ENCODE results near the gene NT5DC2. TPM values are rescaled to one million over a fixed set of nuclear protein-coding genes. Genes with fewer than 3 reads are reported as not detected.

NT5DC2 gene
- total and polyA plus RNA-seq, 10 of the 15 experiments (the other 5 are each of a cell fraction or from before 2014, with no cell fraction given) = 21.6 to 135 (median 66.8) TPM

DNA sequence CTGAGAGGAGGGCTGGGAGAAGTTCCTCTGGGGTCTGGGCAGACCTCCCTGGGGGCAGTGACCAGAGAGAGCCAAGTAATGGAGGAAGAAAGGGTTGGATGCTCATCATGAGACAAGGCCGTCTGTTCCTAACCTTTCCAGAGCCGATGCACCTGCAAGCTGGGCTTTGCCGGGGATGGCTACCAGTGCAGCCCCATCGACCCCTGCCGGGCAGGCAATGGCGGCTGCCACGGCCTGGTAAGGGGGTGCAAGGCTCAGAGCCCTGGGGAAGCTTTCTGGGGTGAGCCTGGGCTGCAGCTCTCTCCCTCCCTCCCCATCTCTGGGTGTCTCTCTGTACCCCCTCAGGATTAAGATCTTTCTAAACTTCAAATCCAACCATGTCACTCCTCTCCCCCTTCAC is 22.1 kb downstream of the NT5DC2 start:
- ChIA-PET CTCF (no interaction called here), RAD21 (ENCODE audit: unreplicated experiment) (no interaction called here), POLR2A (no interaction called here), SMC1A (ENCODE audit: uncharacterized antibody, unreplicated experiment) (interaction anchor here (1.6 kb wide), 1 partner anchor 35 kb away, joined by 3 read pairs; no protein-coding TSS in a partner anchor)
- no peaks in the 10 kb centered on the region for H3K4me1 ChIP-seq (ENCODE audit: control insufficient read depth, insufficient read depth, low read length)
- no peak for TF ChIP-seq CREB1 (IDR thresholded peaks at IDR 0.05; ENCODE audit: low read depth)
- TF ChIP-seq PML (IDR thresholded peaks at IDR 0.05; ENCODE audit: low read length) = no peak
- TF ChIP-seq NFYB (IDR thresholded peaks at IDR 0.05; ENCODE audit: insufficient read depth, low read depth, low read length) = no peak
- TF ChIP-seq, protein P1, sequence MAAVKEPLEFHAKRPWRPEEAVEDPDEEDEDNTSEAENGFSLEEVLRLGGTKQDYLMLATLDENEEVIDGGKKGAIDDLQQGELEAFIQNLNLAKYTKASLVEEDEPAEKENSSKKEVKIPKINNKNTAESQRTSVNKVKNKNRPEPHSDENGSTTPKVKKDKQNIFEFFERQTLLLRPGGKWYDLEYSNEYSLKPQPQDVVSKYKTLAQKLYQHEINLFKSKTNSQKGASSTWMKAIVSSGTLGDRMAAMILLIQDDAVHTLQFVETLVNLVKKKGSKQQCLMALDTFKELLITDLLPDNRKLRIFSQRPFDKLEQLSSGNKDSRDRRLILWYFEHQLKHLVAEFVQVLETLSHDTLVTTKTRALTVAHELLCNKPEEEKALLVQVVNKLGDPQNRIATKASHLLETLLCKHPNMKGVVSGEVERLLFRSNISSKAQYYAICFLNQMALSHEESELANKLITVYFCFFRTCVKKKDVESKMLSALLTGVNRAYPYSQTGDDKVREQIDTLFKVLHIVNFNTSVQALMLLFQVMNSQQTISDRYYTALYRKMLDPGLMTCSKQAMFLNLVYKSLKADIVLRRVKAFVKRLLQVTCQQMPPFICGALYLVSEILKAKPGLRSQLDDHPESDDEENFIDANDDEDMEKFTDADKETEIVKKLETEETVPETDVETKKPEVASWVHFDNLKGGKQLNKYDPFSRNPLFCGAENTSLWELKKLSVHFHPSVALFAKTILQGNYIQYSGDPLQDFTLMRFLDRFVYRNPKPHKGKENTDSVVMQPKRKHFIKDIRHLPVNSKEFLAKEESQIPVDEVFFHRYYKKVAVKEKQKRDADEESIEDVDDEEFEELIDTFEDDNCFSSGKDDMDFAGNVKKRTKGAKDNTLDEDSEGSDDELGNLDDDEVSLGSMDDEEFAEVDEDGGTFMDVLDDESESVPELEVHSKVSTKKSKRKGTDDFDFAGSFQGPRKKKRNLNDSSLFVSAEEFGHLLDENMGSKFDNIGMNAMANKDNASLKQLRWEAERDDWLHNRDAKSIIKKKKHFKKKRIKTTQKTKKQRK (IDR thresholded peaks at IDR 0.05; ENCODE audit: low read depth, low read length) = no peak
- no peak for TF ChIP-seq POU2F2 (IDR thresholded peaks at IDR 0.05; ENCODE audit: borderline replicate concordance, low read depth, low read length)
- no peak for TF ChIP-seq RAD51 (IDR thresholded peaks at IDR 0.05)
- FAIRE-seq (no peak), ATAC-seq (no peak), DNase-seq (ENCODE audit: low read depth, low spot score) (no peak)
- H3K9me3 ChIP-seq (replicated peaks; ENCODE audit: control insufficient read depth, insufficient read depth, low read length) = no peaks in the 10 kb centered on the region
- no peak overlapping the region for H3K4me2 ChIP-seq (ENCODE audit: control insufficient read depth, insufficient read depth)
- intact Hi-C loops (cut with micrococcal nuclease; ENCODE audit: unreplicated experiment) (no loop called here), in situ Hi-C loops (cut with MboI) (no loop called here)
- H3K9ac ChIP-seq (ENCODE audit: control insufficient read depth, insufficient read depth, low read length) = no peak overlapping the region
- H4K20me1 ChIP-seq (ENCODE audit: control insufficient read depth, insufficient read depth) = no peaks in the 10 kb centered on the region
- no peaks in the 10 kb centered on the region for H3K79me2 ChIP-seq (ENCODE audit: control insufficient read depth, insufficient read depth, low read length)
- no peaks in the 10 kb centered on the region; a peak in 2 of 4 replicates for H3K27me3 ChIP-seq (replicated peaks in 1 of 2; ENCODE audit: control insufficient read depth in 2 of 2, insufficient read depth in 2 of 2, low read length in 1 of 2)
- no peaks in the 10 kb centered on the region for H3K36me3 ChIP-seq (ENCODE audit: control insufficient read depth in 2 of 2, insufficient read depth in 2 of 2, low read length in 1 of 2)
- no peak overlapping the region for H3K27ac ChIP-seq (ENCODE audit: control insufficient read depth, insufficient read depth)
- no peak overlapping the region for H2AFZ ChIP-seq (ENCODE audit: control insufficient read depth, low read depth, low read length)
- no TSS peak for BruUV-seq (replicated peaks)
- no peak overlapping the region for H3K4me3 ChIP-seq
- 29% methylated on average over 7 of the region's 7 CpGs for WGBS (ENCODE audit: insufficient coverage, insufficient replicate concordance, low lambda C conversion rate, missing lambda C conversion rate)
